ENCODE data around the gene ZNF747. TPM values are rescaled to one million over a fixed set of nuclear protein-coding genes. Genes with fewer than 3 reads are reported as not detected.

The ZNF747 gene
- total RNA-seq, 1 donor from 2014 or later = 9.7 TPM

- Mint-ChIP-seq H3K4me3 (ENCODE audit: unreplicated experiment) (peak overlapping the region; percentile 33), H3K9me3 (ENCODE audit: unreplicated experiment) (no peaks in the 10 kb centered on the region), H3K4me1 (ENCODE audit: unreplicated experiment) (peaks cover 29% of the 10 kb centered on the region), H3K36me3 (ENCODE audit: low read depth, unreplicated experiment) (peaks cover 15% of the 10 kb centered on the region), H3K27me3 (ENCODE audit: unreplicated experiment) (peaks cover 8% of the 10 kb centered on the region), H3K27ac (ENCODE audit: unreplicated experiment) (no peak overlapping the region)
- no peak for TF ChIP-seq CTCF (IDR thresholded peaks at IDR 0.05; ENCODE audit: unreplicated experiment)
- no peak for DNase-seq (ENCODE audit: low spot score)
Observed at GRCh38 chr16:30554557-30555314, 20.1 kb upstream of the ZNF747 start.

- H3K4me3 Mint-ChIP-seq (ENCODE audit: unreplicated experiment) = peak overlapping the region; percentile 21
- peaks cover 9% of the 10 kb centered on the region for H3K27me3 Mint-ChIP-seq (ENCODE audit: unreplicated experiment)
- DNase-seq (ENCODE audit: low spot score) = no peak
- no peaks in the 10 kb centered on the region for H3K9me3 Mint-ChIP-seq (ENCODE audit: unreplicated experiment)
- peaks cover 15% of the 10 kb centered on the region for H3K36me3 Mint-ChIP-seq (ENCODE audit: low read depth, unreplicated experiment)
- TF ChIP-seq CTCF (IDR thresholded peaks at IDR 0.05; ENCODE audit: unreplicated experiment) = no peak
- no peak overlapping the region for H3K27ac Mint-ChIP-seq (ENCODE audit: unreplicated experiment)
- peaks cover 28% of the 10 kb centered on the region for H3K4me1 Mint-ChIP-seq (ENCODE audit: unreplicated experiment)
Observed at GRCh38 chr16:30553393-30553899, 18.8 kb upstream of the ZNF747 start.

GRCh38 chr16:30552956-30553355, 18.3 kb upstream of the ZNF747 start:
- Mint-ChIP-seq H3K27ac (ENCODE audit: unreplicated experiment) (no peak overlapping the region), H3K9me3 (ENCODE audit: unreplicated experiment) (no peaks in the 10 kb centered on the region), H3K27me3 (ENCODE audit: unreplicated experiment) (peaks cover 9% of the 10 kb centered on the region), H3K36me3 (ENCODE audit: low read depth, unreplicated experiment) (peaks cover 15% of the 10 kb centered on the region), H3K4me3 (ENCODE audit: unreplicated experiment) (no peak overlapping the region), H3K4me1 (ENCODE audit: unreplicated experiment) (peaks cover 28% of the 10 kb centered on the region)
- DNase-seq (ENCODE audit: low spot score) = no peak
- TF ChIP-seq CTCF (IDR thresholded peaks at IDR 0.05; ENCODE audit: unreplicated experiment) = no peak

GRCh38 chr16:30551781-30552180, 17.1 kb upstream of the ZNF747 start:
- H3K9me3 Mint-ChIP-seq (ENCODE audit: unreplicated experiment) = no peaks in the 10 kb centered on the region
- H3K4me3 Mint-ChIP-seq (ENCODE audit: unreplicated experiment) = no peak overlapping the region
- H3K27me3 Mint-ChIP-seq (ENCODE audit: unreplicated experiment) = peaks cover 9% of the 10 kb centered on the region
- no peak for DNase-seq (ENCODE audit: low spot score)
- no peak for TF ChIP-seq CTCF (IDR thresholded peaks at IDR 0.05; ENCODE audit: unreplicated experiment)
- peaks cover 25% of the 10 kb centered on the region for H3K4me1 Mint-ChIP-seq (ENCODE audit: unreplicated experiment)
- H3K36me3 Mint-ChIP-seq (ENCODE audit: low read depth, unreplicated experiment) = peaks cover 15% of the 10 kb centered on the region
- no peak overlapping the region for H3K27ac Mint-ChIP-seq (ENCODE audit: unreplicated experiment)
